HG03159 (cell line): ENCODE measurements around the gene SCYL2.

Experiments
- ATAC-seq: cut with Tn5 transposase; IDR thresholded peaks from one replicate; pipeline ENCODE4 v1.9.1; 2021; ENCODE audit warnings: mild to moderate bottlenecking, moderate library complexity; ENCODE audit not compliant: unreplicated experiment

SCYL2 gene

GRCh38 chr12:100371146-100371545 is 104.2 kb downstream of the SCYL2 start:
- ATAC-seq = no peak

- no peak for ATAC-seq
These were observed 106.1 kb downstream of the SCYL2 start for GRCh38 chr12:100372853-100373640.

- no peak for ATAC-seq
These were observed 108.2 kb downstream of the SCYL2 start for GRCh38 chr12:100375038-100375735.

GRCh38 chr12:100376161-100376560 is 109.2 kb downstream of the SCYL2 start:
- ATAC-seq = no peak

GRCh38 chr12:100381379-100381778 is 114.4 kb downstream of the SCYL2 start:
- ATAC-seq = no peak

GRCh38 chr12:100382338-100382737 is 115.4 kb downstream of the SCYL2 start:
- no peak for ATAC-seq

GRCh38 chr12:100383586-100384558 is 116.9 kb downstream of the SCYL2 start:
- ATAC-seq = no peak

- no peak for ATAC-seq
These were observed 117.6 kb downstream of the SCYL2 start for GRCh38 chr12:100384559-100384935.

- no peak for ATAC-seq
These were observed 121.4 kb downstream of the SCYL2 start for GRCh38 chr12:100388382-100388781.
